Fibroblast of pulmonary artery (primary cell): Measurements from ENCODE around the gene PTPN9.
"Not testable (repeated sequence)": the region's sequence is repeated elsewhere in the genome, so short reads cannot be mapped to it uniquely, and the experiment has no call there.

Experiments
- DNase-seq: peaks from one replicate; pipeline ENCODE4 v3.0.0-alpha.2; 2010; ENCODE audit warnings: low read depth
- H3K4me3 ChIP-seq: replicated peaks from 2 replicates; pipeline ENCODE4 v1.5.1; 2011; ENCODE audit warnings: low read depth, mild to moderate bottlenecking, control low read depth, low read length, moderate library complexity
- TF ChIP-seq, protein P1 (sequence below): IDR thresholded peaks from 2 replicates; pipeline ENCODE4 v1.5.1; 2011; ENCODE audit warnings: mild to moderate bottlenecking, control low read depth, low read length, inconsistent platforms; ENCODE audit errors: missing control alignments

Gene PTPN9

DNA sequence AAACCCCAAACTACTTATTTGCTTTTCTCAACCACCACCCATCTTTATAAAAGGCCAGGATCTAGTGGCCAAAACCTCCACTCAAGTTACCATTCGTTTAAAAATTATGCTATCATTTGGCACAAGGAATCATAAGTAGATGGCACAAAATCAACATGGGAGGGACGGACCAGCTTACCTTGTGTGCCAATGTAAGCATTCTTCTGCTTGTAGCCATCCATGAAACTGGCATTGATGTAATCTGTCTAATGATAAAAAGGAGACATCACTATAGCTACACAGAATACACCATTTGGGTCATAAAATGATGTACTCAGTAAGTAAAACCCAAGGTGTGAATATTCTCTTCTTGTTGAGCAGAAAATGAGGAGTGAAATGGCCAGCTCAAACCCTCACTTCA lies 99.4 kb downstream of the PTPN9 start:
- TF ChIP-seq, protein P1, sequence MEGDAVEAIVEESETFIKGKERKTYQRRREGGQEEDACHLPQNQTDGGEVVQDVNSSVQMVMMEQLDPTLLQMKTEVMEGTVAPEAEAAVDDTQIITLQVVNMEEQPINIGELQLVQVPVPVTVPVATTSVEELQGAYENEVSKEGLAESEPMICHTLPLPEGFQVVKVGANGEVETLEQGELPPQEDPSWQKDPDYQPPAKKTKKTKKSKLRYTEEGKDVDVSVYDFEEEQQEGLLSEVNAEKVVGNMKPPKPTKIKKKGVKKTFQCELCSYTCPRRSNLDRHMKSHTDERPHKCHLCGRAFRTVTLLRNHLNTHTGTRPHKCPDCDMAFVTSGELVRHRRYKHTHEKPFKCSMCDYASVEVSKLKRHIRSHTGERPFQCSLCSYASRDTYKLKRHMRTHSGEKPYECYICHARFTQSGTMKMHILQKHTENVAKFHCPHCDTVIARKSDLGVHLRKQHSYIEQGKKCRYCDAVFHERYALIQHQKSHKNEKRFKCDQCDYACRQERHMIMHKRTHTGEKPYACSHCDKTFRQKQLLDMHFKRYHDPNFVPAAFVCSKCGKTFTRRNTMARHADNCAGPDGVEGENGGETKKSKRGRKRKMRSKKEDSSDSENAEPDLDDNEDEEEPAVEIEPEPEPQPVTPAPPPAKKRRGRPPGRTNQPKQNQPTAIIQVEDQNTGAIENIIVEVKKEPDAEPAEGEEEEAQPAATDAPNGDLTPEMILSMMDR: no peak
- DNase-seq: no peak
- H3K4me3 ChIP-seq: no peak overlapping the region

DNA sequence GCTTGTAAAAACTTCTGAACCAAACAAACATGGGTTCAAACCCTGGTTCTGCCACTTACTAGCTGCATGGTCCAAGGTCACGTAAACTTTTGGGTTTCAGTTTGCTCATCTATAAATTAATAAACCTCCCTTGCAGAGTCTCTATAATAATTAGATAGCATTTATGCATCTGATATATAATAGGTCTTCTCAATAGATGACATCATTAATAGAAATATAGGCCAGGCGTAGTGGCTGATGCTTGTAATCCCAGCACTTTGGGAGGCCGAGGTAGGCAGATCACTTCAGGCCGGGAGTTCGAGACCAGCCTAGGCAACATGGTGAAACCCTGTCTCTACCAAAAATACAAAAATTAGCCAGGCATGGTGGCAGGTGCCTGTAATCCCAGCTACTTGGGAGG lies 102.0 kb downstream of the PTPN9 start:
- not testable (repeated sequence) for H3K4me3 ChIP-seq, DNase-seq

DNA sequence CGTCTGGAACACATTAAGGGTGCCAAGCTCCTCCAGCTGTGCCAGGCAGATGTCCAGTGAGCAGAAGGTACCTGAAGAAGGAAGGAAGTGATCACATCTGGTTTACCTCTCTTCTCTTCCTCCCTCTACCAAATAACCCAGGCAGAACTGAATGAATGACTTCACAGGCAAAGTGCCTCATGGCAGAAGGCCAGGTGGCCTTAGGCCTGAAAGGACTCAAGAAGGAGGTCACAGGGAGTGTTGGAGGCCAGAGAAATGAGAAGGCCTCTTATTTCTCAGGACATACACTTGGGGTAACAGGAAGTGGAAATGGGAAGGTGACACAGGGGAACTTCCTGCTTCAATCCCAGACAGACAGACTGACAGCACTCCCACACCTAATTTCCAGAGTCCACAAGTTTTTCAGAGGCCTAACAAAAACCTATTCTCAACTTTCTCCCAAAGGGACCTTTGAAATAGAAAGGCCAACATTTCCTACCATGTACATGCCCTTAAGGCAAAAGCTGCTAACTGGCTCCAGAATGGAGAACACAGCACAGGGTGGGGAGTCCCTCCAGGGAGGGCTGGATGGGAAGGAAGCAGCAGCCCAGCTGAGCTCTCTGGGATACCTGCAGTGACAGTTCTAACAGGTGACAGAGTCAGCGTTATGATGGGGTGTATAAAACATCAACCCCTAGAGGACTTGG lies 110.1 kb downstream of the PTPN9 start:
- H3K4me3 ChIP-seq: no peak overlapping the region
- TF ChIP-seq, protein P1: no peak
- peak; percentile 13 for DNase-seq

DNA sequence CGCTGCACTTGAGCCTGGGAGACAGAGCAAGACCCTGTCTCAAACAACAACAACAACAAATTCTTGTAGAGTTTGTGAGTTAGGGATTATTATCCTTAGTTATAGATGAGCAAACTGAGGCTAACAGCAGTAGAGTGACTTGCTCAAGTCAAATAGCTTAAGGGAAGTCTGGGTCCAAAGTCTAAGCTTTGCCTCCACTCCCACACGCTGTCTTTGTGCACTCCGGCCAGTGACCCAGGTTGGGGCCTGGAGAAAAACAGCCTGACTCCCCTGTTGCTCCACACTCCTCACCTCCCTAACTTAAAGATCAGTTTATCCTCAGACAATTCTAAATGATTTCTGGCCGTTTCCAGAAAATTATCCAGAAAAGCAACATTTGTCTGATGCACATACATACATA lies 118.5 kb downstream of the PTPN9 start:
- no peak for DNase-seq
- no peak overlapping the region for H3K4me3 ChIP-seq
- TF ChIP-seq, protein P1: no peak

DNA sequence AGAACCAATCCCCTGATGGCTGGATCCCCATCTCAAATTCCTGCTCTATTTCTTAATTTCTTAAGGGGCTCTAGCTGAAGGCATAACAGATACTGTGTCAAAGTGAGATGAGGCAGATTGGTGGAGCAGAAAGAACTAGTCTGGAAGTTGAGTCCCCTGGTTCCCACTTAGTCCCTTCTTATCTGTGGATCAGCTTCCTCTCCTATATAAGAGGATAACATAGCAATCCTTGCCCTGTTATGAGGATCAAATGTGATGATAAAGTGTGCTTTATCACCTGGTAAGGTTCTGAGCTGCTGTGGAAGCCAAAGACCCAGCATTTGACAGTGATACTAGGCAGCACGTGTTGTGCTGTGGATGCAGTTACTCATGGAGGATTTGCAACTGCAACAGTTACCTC lies 119.5 kb downstream of the PTPN9 start:
- TF ChIP-seq, protein P1: no peak
- DNase-seq: no peak
- no peak overlapping the region for H3K4me3 ChIP-seq

DNA sequence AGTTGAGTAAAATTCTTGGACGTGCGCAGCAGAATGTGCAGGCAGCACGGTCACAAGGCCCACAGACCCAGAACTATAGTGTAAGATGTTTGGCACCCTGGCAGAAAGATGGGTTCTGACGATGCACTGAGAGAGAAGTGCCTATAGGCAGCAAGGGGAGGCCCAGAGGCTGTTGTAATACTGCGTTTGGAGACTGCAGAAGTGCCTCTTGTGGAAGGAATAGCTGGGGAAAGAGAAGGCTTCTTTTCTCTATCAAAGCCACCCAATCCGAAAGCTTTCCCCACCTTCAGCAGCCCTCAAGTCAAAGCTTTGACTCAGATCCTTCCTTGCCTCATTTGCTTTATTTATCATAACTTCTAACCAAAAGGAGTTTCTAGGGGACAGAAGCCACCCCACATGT lies 122.4 kb downstream of the PTPN9 start:
- peak; percentile 14 for DNase-seq
- TF ChIP-seq, protein P1: no peak
- no peak overlapping the region for H3K4me3 ChIP-seq

DNA sequence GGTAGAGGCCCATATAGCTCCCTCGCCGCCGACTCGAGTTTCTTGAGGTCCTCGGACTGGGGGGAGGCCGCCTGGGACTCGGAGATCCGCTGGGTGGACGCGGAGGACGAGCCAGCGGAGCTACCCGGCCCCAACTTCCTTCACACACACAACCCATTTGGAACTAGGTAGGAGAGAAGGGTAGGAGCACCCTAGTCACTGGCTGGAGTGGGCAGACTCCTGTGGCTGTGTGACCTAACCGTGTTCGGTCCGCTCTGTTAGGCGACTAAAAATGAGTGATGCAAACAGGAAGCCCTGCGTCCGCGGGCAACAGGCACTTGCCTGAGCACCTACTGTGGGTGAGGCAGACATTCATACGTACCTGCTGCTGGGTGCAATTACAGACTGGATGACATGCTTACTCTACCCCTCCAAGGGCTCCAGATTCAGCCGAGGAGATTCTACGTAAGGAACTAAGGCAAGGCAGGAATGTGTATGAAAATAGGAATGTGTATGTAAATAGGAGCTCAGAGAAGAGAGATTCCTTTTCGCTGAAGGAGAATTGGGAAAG lies 123.1 kb downstream of the PTPN9 start:
- peak; percentile 53 for DNase-seq
- TF ChIP-seq, protein P1: no peak
- H3K4me3 ChIP-seq: peak overlapping the region; percentile 90
